GM10248 (cell line): ENCODE results near the gene HERPUD1.

Source experiments
- CTCF ChIA-PET: fragments of 300-600 bp; sonication (Branson Sonifier 250); formaldehyde crosslinking; extraction: SDS; loops from one replicate; lab custom pipeline; 2021; ENCODE audit warnings: antibody characterized with exemption; lab: Yijun Ruan, JAX
- POLR2A ChIA-PET: fragments of 350-650 bp; sonication (Branson Sonifier 250); formaldehyde crosslinking; extraction: SDS; loops from one replicate; lab custom pipeline; 2020; ENCODE audit warnings: antibody characterized with exemption; lab: Yijun Ruan, JAX
- DNase-seq: peaks from one replicate; pipeline ENCODE4 v3.0.0; 2012; ENCODE audit errors: extremely low spot score
- CTCF ChIP-seq: IDR thresholded peaks from 2 replicates; pipeline ENCODE4 v1.5.1; 2012; ENCODE audit warnings: mild to moderate bottlenecking, low read depth; ENCODE audit errors: extremely low read depth, missing control alignments, control extremely low read depth

Gene HERPUD1

GRCh38 chr16:56966093-56966475 is 34.1 kb downstream of the HERPUD1 start:
- POLR2A ChIA-PET, result interaction anchor here (0.6 kb wide), 1 partner anchor 34 kb away, joined by 3 read pairs; no protein-coding TSS in a partner anchor
- no peak for DNase-seq
- CTCF ChIA-PET, result interaction anchor here (0.7 to 16.9 kb wide), 21 partner anchors 13 to 456 kb away, joined by 3 to 376 read pairs (median 9); partner anchors contain the start of genes CPNE2, NLRC5 and SLC12A3
- no peak for TF ChIP-seq CTCF

GRCh38 chr16:56967733-56968132 is 35.8 kb downstream of the HERPUD1 start:
- ChIA-PET POLR2A (interaction anchor here (0.6 kb wide), 1 partner anchor 52 kb away, joined by 3 read pairs; no protein-coding TSS in a partner anchor), CTCF (interaction anchor here (0.8 to 16.9 kb wide), 11 partner anchors 13 to 146 kb away, joined by 3 to 376 read pairs (median 22); partner anchors contain the start of genes NLRC5 and SLC12A3)
- no peak for DNase-seq
- TF ChIP-seq CTCF, result no peak

- CTCF ChIA-PET, result interaction anchor here (1.1 to 16.9 kb wide), 7 partner anchors 11 to 123 kb away, joined by 3 to 376 read pairs (median 5); partner anchors contain the start of genes CPNE2 and NLRC5
- no peak for TF ChIP-seq CTCF
- POLR2A ChIA-PET, result interaction anchor here (0.6 to 1.4 kb wide), 2 partner anchors 22 to 38 kb away, joined by 3 to 4 read pairs; partner anchors contain the start of gene HERPUD1
- DNase-seq, result no peak
Measured at GRCh38 chr16:56969769-56970168, 37.8 kb downstream of the HERPUD1 start.

- ChIA-PET POLR2A (interaction anchor here (1.3 kb wide), 1 partner anchor 11 kb away, joined by 4 read pairs; no protein-coding TSS in a partner anchor), CTCF (interaction anchor here (0.7 to 20.3 kb wide), 11 partner anchors 4 to 195 kb away, joined by 3 to 376 read pairs (median 6); partner anchors contain the start of genes CETP and NLRC5)
- TF ChIP-seq CTCF, result no peak
- peak; percentile 64 for DNase-seq
Measured at GRCh38 chr16:56970934-56971767, 39.2 kb downstream of the HERPUD1 start.

- ChIA-PET CTCF (interaction anchor here (0.7 to 20.3 kb wide), 8 partner anchors 5 to 111 kb away, joined by 3 to 376 read pairs (median 7); partner anchors contain the start of genes CETP and NLRC5), POLR2A (interaction anchor here (1.3 kb wide), 2 partner anchors 11 to 16 kb away, joined by 3 to 4 read pairs; no protein-coding TSS in a partner anchor)
- no peak for TF ChIP-seq CTCF
- DNase-seq, result no peak
Measured at GRCh38 chr16:56971768-56972043, 39.8 kb downstream of the HERPUD1 start.
